CD4-positive, alpha-beta T cell treated with Interleukin-15 for 1 hour (primary cell): ENCODE data around the gene CACTIN.

Source experiments
- DNase-seq: peaks from one replicate; pipeline ENCODE4 v3.0.0-alpha.2; 2020

Gene CACTIN

GRCh38 chr19:3608079-3608641, 18.4 kb downstream of the CACTIN start:
- no peak for DNase-seq

DNA sequence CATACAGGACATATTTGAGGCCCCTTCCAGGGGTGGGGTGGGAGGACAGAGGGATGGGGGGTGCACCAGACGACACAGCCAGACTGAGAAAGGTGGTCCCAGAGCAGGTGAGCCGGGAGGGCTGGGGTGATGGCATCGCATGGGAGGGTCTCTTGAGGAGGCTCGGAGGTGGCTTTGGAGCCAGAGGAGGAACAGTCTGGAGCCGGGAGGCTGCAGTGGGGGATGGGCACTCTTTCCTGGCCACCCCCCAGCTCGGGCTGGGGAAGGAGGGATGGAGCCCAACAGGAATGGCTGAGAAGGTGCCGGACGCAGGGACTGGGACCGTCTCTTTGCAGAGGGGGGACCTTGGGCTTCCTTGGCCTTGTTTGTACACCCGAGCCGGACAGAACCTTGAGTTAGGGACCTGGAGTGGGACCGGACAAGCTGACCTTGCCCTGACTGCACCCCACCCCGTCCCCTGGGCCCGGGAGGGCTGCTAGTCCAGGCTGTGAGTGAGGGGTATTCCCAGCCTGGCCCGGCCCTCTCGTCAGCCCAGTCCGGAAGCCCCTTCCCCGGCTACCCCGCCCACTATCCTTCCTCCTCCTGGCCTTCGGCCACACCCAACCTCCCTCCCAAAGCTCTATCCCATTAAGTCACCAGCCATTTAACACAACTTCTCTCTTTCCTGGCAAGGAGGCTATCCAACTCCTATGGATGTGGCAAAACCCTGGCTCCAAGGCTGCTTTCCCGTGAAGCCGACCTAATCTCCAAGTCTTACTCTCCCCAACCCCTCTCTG, 19.1 kb downstream of the CACTIN start:
- DNase-seq = no peak

DNA sequence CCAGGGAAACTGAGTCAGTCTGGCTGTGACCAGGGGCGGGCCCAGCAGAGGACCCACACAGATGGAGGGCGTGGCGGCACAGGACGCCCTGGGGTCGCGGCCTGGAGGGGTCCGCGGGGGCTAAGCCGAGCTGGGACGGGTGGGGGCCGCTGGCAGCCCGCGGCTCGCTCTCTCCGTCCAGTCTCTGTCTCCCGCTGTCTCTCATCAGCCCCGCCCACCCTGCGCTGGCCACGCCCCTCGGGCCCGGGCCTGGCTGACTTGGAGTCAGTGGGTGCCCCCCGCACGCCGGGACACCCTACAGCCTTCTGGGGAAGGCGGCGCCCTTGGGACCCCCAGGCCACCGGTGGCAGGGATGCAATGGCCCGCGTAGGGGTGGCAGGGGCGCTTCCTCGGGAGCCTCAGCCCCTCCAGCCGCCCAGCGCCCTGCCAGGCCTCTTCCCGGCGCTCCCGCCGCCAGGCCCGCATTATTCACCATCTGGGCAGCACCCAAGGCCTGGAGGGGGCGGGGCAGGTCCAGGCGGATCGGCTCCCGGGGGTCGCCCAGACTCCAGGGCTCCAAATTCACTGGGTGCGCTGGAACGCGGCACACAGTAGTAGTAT, 19.8 kb downstream of the CACTIN start, which contains the start of gene TBXA2R:
TSS of gene TBXA2R (minus strand) at position 186 of the 600 bp plus-strand sequence. CDS start 6,241 bp downstream, outside the sequence.
- peak; percentile 64 for DNase-seq

DNA sequence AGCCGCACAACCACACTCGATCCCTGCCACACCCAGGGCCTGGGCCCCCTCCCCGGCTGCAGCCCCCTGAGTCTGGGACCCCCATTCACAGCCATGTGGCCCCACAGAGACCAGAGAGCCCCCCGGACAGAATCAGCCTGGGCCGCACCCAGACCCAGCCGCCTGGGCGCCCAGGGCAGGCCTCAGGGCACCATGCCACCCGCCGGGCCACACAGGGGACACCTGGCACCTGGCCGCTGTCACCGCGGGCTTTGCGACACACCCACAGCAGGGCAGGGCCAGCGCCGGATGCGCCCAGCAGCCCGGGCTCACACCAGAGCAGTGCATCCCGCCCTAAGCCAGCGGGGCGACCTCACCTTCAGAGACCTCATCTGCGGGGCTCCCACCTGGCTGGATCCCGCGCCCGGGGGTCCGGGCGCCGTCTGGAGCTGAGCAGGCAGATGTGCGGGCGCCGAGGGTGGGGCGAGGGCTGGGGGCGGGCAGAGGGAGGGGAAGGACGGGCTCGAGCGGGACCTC, 20.4 kb downstream of the CACTIN start:
- DNase-seq = no peak

DNA sequence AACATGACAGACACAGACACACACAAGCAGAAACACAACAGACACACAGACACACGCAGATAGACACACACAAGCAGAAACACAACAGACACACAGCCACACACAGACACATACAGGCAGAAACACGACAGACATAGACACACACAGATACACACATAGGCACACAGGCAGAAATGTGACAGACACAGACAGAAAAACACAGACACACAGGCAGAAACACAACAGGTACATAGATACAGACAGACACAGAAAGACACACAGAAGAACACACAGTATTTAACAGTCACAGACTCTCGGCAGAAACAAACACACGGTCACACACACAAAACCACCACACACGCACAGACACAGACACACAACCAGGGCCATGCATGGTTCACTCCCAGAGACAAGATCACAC, 20.8 kb downstream of the CACTIN start:
- no peak for DNase-seq

DNA sequence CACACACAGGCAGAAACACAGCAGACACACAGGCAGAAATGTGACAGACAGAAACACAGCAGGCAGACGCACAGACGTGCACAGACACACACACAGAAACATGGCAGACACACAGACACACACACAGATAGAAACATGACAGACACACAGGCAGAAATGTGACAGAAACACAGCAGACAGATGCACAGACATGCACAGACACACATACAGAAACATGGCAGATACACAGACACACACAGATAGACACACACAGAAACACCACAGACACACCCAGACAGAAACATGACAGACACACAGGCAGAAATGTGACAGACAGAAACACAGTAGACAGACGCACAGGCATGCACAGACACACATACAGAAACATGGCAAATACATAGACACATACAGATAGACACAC, 21.2 kb downstream of the CACTIN start:
- DNase-seq = no peak

- DNase-seq = peak; percentile 53
These were observed 21.6 kb downstream of the CACTIN start for GRCh38 chr19:3604987-3605343.

DNA sequence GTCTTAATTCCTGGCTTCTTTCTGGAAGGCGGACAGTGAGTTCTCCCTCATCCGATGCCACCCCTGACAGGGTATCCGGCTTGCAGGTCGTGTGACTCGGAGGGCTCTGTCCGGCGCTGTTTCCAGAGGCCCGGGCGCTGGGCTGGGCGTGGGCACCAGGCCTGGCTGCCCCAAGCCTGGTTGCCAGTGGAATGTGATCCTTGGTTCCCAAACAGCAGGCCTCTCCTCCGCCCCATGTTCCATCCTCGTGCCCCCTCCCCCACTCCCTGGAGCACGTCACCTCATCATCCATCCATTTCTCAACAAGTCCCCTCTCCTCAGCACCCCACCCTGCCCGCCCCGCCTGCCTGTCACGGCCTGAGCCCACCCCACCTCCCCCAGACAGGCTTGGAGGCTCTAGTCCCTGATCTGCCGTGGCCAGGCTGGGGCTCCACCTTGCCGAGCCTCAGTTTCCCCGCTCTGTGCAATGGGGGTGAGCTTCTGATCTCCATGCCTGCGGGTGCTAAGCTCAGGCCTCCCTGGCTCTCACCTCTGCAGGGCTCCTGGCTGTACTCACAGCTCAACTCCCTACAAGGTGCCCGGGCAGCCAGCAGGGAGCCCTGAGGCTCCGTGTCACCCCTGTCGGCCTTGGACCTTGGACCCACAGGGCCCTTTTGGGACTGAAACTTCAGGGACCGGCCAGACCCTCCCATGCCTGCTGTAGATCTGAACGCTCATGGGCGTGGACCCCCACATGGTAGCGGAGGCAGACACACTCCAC, 22.2 kb downstream of the CACTIN start:
- no peak for DNase-seq

- no peak for DNase-seq
These were observed 23.3 kb downstream of the CACTIN start for GRCh38 chr19:3603121-3603811.

DNA sequence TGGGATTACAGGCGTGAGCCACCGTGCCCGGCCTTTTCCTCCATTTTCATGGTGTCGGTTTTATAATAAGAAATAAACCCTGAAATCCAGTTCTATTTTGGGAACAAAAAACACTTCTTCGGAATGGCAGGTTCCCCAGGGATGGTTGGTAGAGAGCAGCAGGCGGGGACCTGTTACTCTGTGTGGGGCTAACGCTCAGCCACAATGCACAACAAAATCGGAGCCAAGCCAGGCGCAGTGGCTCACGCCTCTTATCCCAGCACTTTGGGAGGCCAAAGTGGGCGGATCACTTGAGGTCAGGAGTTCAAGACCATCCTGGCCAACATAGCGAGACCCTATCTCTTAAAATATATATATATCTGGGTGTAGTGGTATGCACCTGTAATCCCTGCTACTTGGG, 25.6 kb downstream of the CACTIN start:
- no peak for DNase-seq

- no peak for DNase-seq
These were observed 26.8 kb downstream of the CACTIN start for GRCh38 chr19:3599776-3600187.

GRCh38 chr19:3595521-3596061, 31.0 kb downstream of the CACTIN start:
- DNase-seq = no peak

GRCh38 chr19:3593156-3593555, 33.4 kb downstream of the CACTIN start:
- DNase-seq = no peak

GRCh38 chr19:3591876-3592613, 34.5 kb downstream of the CACTIN start:
- DNase-seq = no peak

DNA sequence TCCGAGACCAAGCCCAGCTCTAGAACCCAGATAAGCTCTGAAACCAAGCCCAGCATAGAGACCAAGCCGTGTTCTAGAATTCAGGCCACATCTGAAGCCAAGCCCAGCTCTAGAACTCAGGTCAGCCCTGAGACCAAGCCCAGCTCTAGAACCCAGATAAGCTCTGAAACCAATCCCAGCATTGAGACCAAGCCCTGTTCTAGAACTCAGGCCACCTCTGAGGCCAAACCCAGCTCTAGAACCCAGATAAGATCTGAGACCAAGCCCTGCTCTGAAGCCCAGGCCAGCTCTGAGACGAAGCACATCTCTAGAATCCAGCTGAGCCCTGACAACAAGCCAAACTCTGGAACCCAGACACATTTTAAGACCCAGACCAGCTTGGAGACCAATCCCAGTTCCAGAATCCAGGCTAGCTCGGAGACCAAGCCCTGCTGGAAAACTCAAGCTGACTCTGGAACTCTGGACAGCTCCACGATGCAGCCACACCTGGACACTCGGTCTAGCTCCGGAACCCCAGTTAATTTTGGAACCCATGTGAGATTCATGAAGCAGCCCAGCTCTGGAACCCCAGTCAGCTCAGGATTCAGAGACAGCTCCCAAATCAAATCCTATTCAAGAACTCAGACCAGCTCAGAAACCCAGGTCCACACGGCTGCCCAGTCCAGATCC, 35.5 kb downstream of the CACTIN start:
- no peak for DNase-seq

GRCh38 chr19:3589949-3590348, 36.6 kb downstream of the CACTIN start:
- DNase-seq = no peak

GRCh38 chr19:3589439-3589838, 37.2 kb downstream of the CACTIN start:
- DNase-seq = no peak

GRCh38 chr19:3586707-3587346, 39.8 kb downstream of the CACTIN start:
- DNase-seq = no peak

- DNase-seq = peak; percentile 33
These were observed 40.4 kb downstream of the CACTIN start for GRCh38 chr19:3586127-3586626.
